ENCODE results near the gene ERH.

The ERH gene

GRCh38 chr14:69356903-69357543 lies 41.1 kb downstream of the ERH start:
- CTCF ChIA-PET = interaction anchor here (0.9 to 5.3 kb wide), 6 partner anchors 9 to 115 kb away, joined by 3 to 27 read pairs (median 5); no protein-coding TSS in a partner anchor
- TF ChIP-seq CTCF (IDR thresholded peaks at IDR 0.05; ENCODE audit: control extremely low read depth, extremely low read depth, low read depth, missing control alignments) = no peak

GRCh38 chr14:69355607-69356281 lies 42.4 kb downstream of the ERH start:
- no peak for TF ChIP-seq CTCF (IDR thresholded peaks at IDR 0.05; ENCODE audit: control extremely low read depth, extremely low read depth, low read depth, missing control alignments)
- CTCF ChIA-PET = interaction anchor here (1.4 to 5.3 kb wide), 2 partner anchors 14 to 113 kb away, joined by 5 to 27 read pairs; no protein-coding TSS in a partner anchor
- DNase-seq (ENCODE audit: extremely low spot score) = no peak
- POLR2A ChIA-PET = interaction anchor here (0.6 to 1.7 kb wide), 4 partner anchors 12 to 42 kb away, joined by 3 to 8 read pairs (median 4); partner anchors contain the start of genes ERH and SLC39A9

More at GRCh38 chr14:69356903-69357543, 41.1 kb downstream of the ERH start:
- DNase-seq (ENCODE audit: extremely low spot score) = no peak
- POLR2A ChIA-PET = interaction anchor here (1.3 kb wide), 1 partner anchor 9 kb away, joined by 4 read pairs; no protein-coding TSS in a partner anchor

GRCh38 chr14:69355154-69355597 lies 42.9 kb downstream of the ERH start:
- no peak for TF ChIP-seq CTCF (IDR thresholded peaks at IDR 0.05; ENCODE audit: control extremely low read depth, extremely low read depth, low read depth, missing control alignments)
- DNase-seq (ENCODE audit: extremely low spot score) = no peak
- ChIA-PET POLR2A (interaction anchor here (1.7 kb wide), 1 partner anchor 43 kb away, joined by 8 read pairs; the partner anchor contains the start of genes ERH and SLC39A9), CTCF (interaction anchor here (1.1 to 5.3 kb wide), 4 partner anchors 11 to 112 kb away, joined by 3 to 27 read pairs (median 4); no protein-coding TSS in a partner anchor)

GRCh38 chr14:69354383-69355153 lies 43.5 kb downstream of the ERH start:
- ChIA-PET CTCF (interaction anchor here (1.0 to 5.3 kb wide), 8 partner anchors 12 to 112 kb away, joined by 3 to 27 read pairs (median 3); no protein-coding TSS in a partner anchor), POLR2A (interaction anchor here (1.7 kb wide), 1 partner anchor 44 kb away, joined by 8 read pairs; the partner anchor contains the start of genes ERH and SLC39A9)
- no peak for TF ChIP-seq CTCF (IDR thresholded peaks at IDR 0.05; ENCODE audit: control extremely low read depth, extremely low read depth, low read depth, missing control alignments)
- DNase-seq (ENCODE audit: extremely low spot score) = peak; percentile 91

- no peak for TF ChIP-seq CTCF (IDR thresholded peaks at IDR 0.05; ENCODE audit: control extremely low read depth, extremely low read depth, low read depth, missing control alignments)
- POLR2A ChIA-PET = no interaction called here
- no peak for DNase-seq (ENCODE audit: extremely low spot score)
- CTCF ChIA-PET = interaction anchor here (1.4 kb wide), 1 partner anchor 91 kb away, joined by 3 read pairs; no protein-coding TSS in a partner anchor
These were observed 44.9 kb downstream of the ERH start for GRCh38 chr14:69353168-69353567.

Data from GM10248 (cell line).